ENCODE data around the gene MAP4K5.
"Not testable (repeated sequence)": the region's sequence is repeated elsewhere in the genome, so short reads cannot be mapped to it uniquely, and the experiment has no call there.

Gene MAP4K5

GRCh38 chr14:50532502-50533240, at the start of gene MAP4K5:
Gene MAP4K5 (minus strand): TSS chr14:50532569. CDS start chr14:50532049, 520 bp downstream.
- peak; percentile 95 for DNase-seq (ENCODE audit: low spot score)

GRCh38 chr14:50578433-50578832, 46.1 kb upstream of the MAP4K5 start:
- DNase-seq (ENCODE audit: low spot score) = no peak

- DNase-seq (ENCODE audit: low spot score) = no peak
Measured at GRCh38 chr14:50577982-50578381, 45.6 kb upstream of the MAP4K5 start.

GRCh38 chr14:50575769-50576168, 43.4 kb upstream of the MAP4K5 start:
- no peak for DNase-seq (ENCODE audit: low spot score)

- no peak for DNase-seq (ENCODE audit: low spot score)
Measured at GRCh38 chr14:50573862-50574261, 41.5 kb upstream of the MAP4K5 start.

GRCh38 chr14:50569714-50570274, 37.4 kb upstream of the MAP4K5 start:
- no peak for DNase-seq (ENCODE audit: low spot score)

GRCh38 chr14:50562841-50563240, 30.5 kb upstream of the MAP4K5 start:
- no peak for DNase-seq (ENCODE audit: low spot score)

- DNase-seq (ENCODE audit: low spot score) = peak; percentile 75
Measured at GRCh38 chr14:50560931-50561285, 28.5 kb upstream of the MAP4K5 start.

- DNase-seq (ENCODE audit: low spot score) = peak; percentile 88
Measured at GRCh38 chr14:50559990-50560930, 27.9 kb upstream of the MAP4K5 start, which contains the start of gene ATL1. Gene ATL1 (plus strand): TSS chr14:50560145. CDS start chr14:50560266, 121 bp downstream.

GRCh38 chr14:50552796-50553195, 20.4 kb upstream of the MAP4K5 start:
- not testable (repeated sequence) for DNase-seq (ENCODE audit: low spot score)

- no peak for DNase-seq (ENCODE audit: low spot score)
Measured at GRCh38 chr14:50551877-50552276, 19.5 kb upstream of the MAP4K5 start.

GRCh38 chr14:50550294-50550693, 17.9 kb upstream of the MAP4K5 start:
- DNase-seq (ENCODE audit: low spot score) = no peak

GRCh38 chr14:50545618-50546017, 13.2 kb upstream of the MAP4K5 start:
- DNase-seq (ENCODE audit: low spot score) = no peak

- no peak for DNase-seq (ENCODE audit: low spot score)
Measured at GRCh38 chr14:50544911-50545310, 12.5 kb upstream of the MAP4K5 start.

GRCh38 chr14:50542941-50543418, 10.6 kb upstream of the MAP4K5 start:
- DNase-seq (ENCODE audit: low spot score) = no peak

GRCh38 chr14:50541159-50541567, 8.8 kb upstream of the MAP4K5 start:
- no peak for DNase-seq (ENCODE audit: low spot score)

GRCh38 chr14:50539051-50539450, 6.7 kb upstream of the MAP4K5 start:
- DNase-seq (ENCODE audit: low spot score) = no peak

GRCh38 chr14:50538034-50538433, 5.7 kb upstream of the MAP4K5 start:
- not testable (repeated sequence) for DNase-seq (ENCODE audit: low spot score)

- no peak for DNase-seq (ENCODE audit: low spot score)
Measured at GRCh38 chr14:50534997-50535396, 2.6 kb upstream of the MAP4K5 start.

- DNase-seq (ENCODE audit: low spot score) = no peak
Measured at GRCh38 chr14:50534416-50534815, 2.0 kb upstream of the MAP4K5 start.

- DNase-seq (ENCODE audit: low spot score) = no peak
Measured at GRCh38 chr14:50533806-50534205, 1.4 kb upstream of the MAP4K5 start.

GRCh38 chr14:50533241-50533705, 904 bp upstream of the MAP4K5 start:
- no peak for DNase-seq (ENCODE audit: low spot score)
